Cardiac muscle cell (in vitro differentiated cells and primary cell): Measurements from ENCODE around the gene PCGF3. TPM values are rescaled to one million over a fixed set of nuclear protein-coding genes. Genes with fewer than 3 reads are reported as not detected.

ENCODE experiments used
- DNase-seq, 2 donors: peaks; one replicate each; pipeline versions ENCODE4 v3.0.0 to v3.0.0-alpha.2; 2010 to 2017; ENCODE audit warnings: low read depth in 1 of 2, low spot score in 1 of 2
- H3K27ac ChIP-seq: fragments of 200-600 bp; sonication (generic); 2 replicates; pipeline ENCODE4 v1.5.1; 2016
- H3K27me3 ChIP-seq: fragments of 200-600 bp; sonication (generic); 2 replicates; pipeline ENCODE4 v1.6.0; 2016; ENCODE audit warnings: control low read depth
- H3K36me3 ChIP-seq: fragments of 200-600 bp; sonication (generic); 2 replicates; pipeline ENCODE4 v1.5.1; 2016; ENCODE audit warnings: control low read depth
- H3K4me1 ChIP-seq: fragments of 200-600 bp; sonication (generic); 2 replicates; pipeline ENCODE4 v1.8.1; 2017; ENCODE audit warnings: low read depth, mild to moderate bottlenecking, mixed run types
- H3K4me3 ChIP-seq: fragments of 200-600 bp; sonication (generic); 2 replicates; pipeline ENCODE4 v1.5.1; 2016; ENCODE audit warnings: mild to moderate bottlenecking
- H3K9me3 ChIP-seq: fragments of 200-600 bp; sonication (generic); 2 replicates; pipeline ENCODE4 v1.5.1; 2017; ENCODE audit warnings: low read depth, mild to moderate bottlenecking, control low read depth
- polyA plus RNA-seq: library from polyadenylated mRNA; unstranded; fragments of >200 nt; fragmentation: Nextera tagmentation; extraction: Ambion mirVana; gene quantifications from 2 replicates; pipeline ENCODE4 v1.2.1, GENCODE V29; 2016
- total RNA-seq: library from RNA; depleted of rRNA; stranded (reverse); fragments of >200 nt; gene quantifications from 2 replicates; pipeline ENCODE4 v1.2.3, GENCODE V29; 2016
- TF ChIP-seq, protein P1 (sequence below): IDR thresholded peaks from 2 replicates; pipeline ENCODE4 v1.5.1; 2012; ENCODE audit warnings: low read depth, mild to moderate bottlenecking, low read length

The PCGF3 gene
- total and polyA plus RNA-seq, 2 experiments from 2014 or later: 32.8 to 118 TPM

- no peaks in the 10 kb centered on the region for H3K27me3 ChIP-seq
- TF ChIP-seq, protein P1, sequence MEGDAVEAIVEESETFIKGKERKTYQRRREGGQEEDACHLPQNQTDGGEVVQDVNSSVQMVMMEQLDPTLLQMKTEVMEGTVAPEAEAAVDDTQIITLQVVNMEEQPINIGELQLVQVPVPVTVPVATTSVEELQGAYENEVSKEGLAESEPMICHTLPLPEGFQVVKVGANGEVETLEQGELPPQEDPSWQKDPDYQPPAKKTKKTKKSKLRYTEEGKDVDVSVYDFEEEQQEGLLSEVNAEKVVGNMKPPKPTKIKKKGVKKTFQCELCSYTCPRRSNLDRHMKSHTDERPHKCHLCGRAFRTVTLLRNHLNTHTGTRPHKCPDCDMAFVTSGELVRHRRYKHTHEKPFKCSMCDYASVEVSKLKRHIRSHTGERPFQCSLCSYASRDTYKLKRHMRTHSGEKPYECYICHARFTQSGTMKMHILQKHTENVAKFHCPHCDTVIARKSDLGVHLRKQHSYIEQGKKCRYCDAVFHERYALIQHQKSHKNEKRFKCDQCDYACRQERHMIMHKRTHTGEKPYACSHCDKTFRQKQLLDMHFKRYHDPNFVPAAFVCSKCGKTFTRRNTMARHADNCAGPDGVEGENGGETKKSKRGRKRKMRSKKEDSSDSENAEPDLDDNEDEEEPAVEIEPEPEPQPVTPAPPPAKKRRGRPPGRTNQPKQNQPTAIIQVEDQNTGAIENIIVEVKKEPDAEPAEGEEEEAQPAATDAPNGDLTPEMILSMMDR: no peak
- no peak for DNase-seq
- no peak overlapping the region for H3K4me3 ChIP-seq
- no peaks in the 10 kb centered on the region for H3K4me1 ChIP-seq
- H3K9me3 ChIP-seq: no peaks in the 10 kb centered on the region
- peak overlapping the region; percentile 69 for H3K27ac ChIP-seq
- H3K36me3 ChIP-seq: peaks cover 7% of the 10 kb centered on the region
These were observed 38.7 kb downstream of the PCGF3 start for GRCh38 chr4:744212-744841.

- TF ChIP-seq, protein P1: no peak
- Histone ChIP-seq H3K27me3 (no peaks in the 10 kb centered on the region), H3K9me3 (no peaks in the 10 kb centered on the region), H3K27ac (no peak overlapping the region), H3K4me3 (no peak overlapping the region), H3K36me3 (peaks cover 3% of the 10 kb centered on the region), H3K4me1 (no peaks in the 10 kb centered on the region)
- no peak for DNase-seq
These were observed 42.0 kb downstream of the PCGF3 start for GRCh38 chr4:747546-748170.

DNA sequence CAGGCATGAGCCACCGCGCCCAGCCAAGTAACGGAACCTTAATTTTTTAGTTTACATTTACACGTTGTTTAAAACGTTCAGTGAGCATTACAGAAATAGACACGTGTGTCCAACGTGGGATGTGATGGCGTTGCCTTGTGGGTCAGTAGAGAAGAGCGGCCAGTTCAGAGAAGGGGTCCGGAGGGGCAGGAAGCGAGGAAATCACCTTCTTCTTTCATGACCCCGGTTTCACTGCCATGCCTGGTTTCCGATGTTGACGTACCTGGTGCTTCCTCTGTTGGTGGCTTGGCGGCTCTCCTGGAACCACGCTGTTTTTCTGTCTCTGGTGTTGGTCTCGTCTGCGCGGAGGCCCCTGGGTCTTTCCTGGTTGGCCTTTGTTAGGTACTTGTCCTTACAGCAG lies 42.8 kb downstream of the PCGF3 start:
- Histone ChIP-seq H3K27ac (no peak overlapping the region), H3K9me3 (no peaks in the 10 kb centered on the region), H3K36me3 (peaks cover 8% of the 10 kb centered on the region), H3K4me3 (no peak overlapping the region), H3K27me3 (no peaks in the 10 kb centered on the region), H3K4me1 (no peaks in the 10 kb centered on the region)
- DNase-seq: no peak
- TF ChIP-seq, protein P1: no peak

DNA sequence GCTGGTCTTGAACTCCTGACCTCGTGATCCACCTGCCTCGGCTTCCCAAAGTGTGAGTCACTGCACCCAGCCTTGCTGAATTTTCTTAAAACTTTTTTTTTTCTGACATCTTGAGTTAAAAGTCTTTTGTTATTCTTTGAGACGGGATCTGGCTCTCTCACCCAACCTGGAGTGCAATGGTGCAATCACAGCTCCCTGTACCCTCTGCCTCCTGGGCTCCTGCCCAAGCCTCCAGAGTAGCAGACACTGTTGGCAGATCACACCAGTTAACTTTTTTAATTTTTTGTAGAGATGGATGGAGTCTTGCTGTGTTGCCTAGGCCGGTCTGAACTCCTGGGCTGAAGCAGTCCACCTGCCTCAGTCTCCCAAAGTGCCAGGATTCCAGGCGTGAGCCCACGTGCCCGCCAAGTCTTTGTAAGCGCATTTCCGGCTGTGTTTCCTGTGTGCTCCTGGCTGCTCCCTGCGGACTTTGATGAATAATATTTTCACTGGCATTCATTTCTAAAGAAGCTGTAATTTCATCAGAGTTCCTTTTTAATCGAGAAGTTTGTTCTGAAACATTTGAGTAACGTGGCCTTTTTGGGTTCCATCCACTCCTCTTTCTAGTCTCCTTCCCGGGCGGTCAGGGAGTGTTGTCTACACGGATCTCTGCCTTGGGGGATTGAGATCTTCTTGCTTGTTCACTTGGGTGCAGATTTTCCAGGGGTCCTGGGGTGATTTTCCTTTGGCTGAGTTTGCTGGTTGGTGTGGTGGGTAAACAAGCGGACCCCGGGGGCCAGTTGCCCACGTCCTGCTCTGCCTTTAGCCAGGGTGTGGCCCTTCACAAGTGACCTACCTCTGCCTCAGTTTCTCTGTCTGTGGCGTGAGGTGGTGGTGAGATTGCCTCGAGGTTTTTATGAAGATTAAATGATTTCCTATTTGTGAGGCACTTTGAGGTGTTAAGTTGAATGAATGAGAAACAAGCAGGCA lies 44.4 kb downstream of the PCGF3 start:
- Histone ChIP-seq H3K36me3 (peaks cover 8% of the 10 kb centered on the region), H3K27me3 (no peaks in the 10 kb centered on the region), H3K9me3 (no peaks in the 10 kb centered on the region), H3K4me3 (no peak overlapping the region), H3K4me1 (no peaks in the 10 kb centered on the region), H3K27ac (no peak overlapping the region)
- TF ChIP-seq, protein P1: no peak
- DNase-seq: peak in 1 of 2 donors; percentile 74

DNA sequence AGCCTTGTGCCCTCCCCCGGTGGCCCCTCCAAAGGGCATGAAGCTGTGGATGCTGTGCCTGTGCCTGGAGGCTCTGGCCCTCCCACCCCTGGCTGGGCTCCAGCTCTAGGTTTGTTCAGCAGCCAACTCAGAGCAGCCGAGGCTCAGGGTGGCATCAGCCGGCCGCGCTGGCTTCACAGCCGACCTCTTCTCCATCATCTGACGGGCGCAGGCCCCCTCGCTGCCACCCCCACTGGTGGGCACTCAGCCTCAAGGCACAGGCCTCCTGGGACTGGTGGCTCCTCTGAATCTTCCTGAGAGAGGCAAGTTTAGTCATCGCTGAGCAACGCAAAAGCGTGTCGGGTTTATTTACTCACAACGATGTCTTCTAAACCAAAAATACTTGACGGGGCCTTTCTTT lies 46.0 kb downstream of the PCGF3 start:
- no peak for DNase-seq
- Histone ChIP-seq H3K4me1 (no peaks in the 10 kb centered on the region), H3K4me3 (no peak overlapping the region), H3K27me3 (no peaks in the 10 kb centered on the region), H3K9me3 (no peaks in the 10 kb centered on the region), H3K27ac (no peak overlapping the region), H3K36me3 (peaks cover 8% of the 10 kb centered on the region)
- TF ChIP-seq, protein P1: no peak
